CD14-positive monocyte (primary cell): ENCODE data around the gene PAOX. TPM values are rescaled to one million over a fixed set of nuclear protein-coding genes. Genes with fewer than 3 reads are reported as not detected.

Source experiments
- DNase-seq, 3 donors: peaks; one replicate each; pipeline ENCODE4 v3.0.0-alpha.2; 2011 to 2022
- H2AFZ ChIP-seq: 2 replicates; pipeline ENCODE4 v1.6.0; 2012; ENCODE audit warnings: mild to moderate bottlenecking, low read depth, low read length, inconsistent platforms; ENCODE audit not compliant: insufficient read depth, poor library complexity, severe bottlenecking
- H3K27ac ChIP-seq, 2 donors: 1 replicate in 1 of 2; 2 replicates in 1 of 2; pipeline ENCODE4 v1.5.1; 2012 to 2013; ENCODE audit warnings: low read length in 2 of 2, control low read depth in 1 of 2, inconsistent platforms in 1 of 2, low read depth in 1 of 2, mild to moderate bottlenecking in 1 of 2
- H3K27me3 ChIP-seq, 2 donors: one replicate each; pipeline versions ENCODE4 v1.6.0 to v1.6.1; 2011 to 2013; ENCODE audit warnings: low read length in 2 of 2; ENCODE audit not compliant: control insufficient read depth in 2 of 2, insufficient read depth in 2 of 2
- H3K36me3 ChIP-seq, 2 donors: replicated peaks in 1 of 2; 1 replicate in 1 of 2; 2 replicates in 1 of 2; pipeline versions ENCODE4 v1.5.1 to v1.6.1; 2012 to 2013; ENCODE audit warnings: low read length in 2 of 2, control low read depth in 1 of 2, inconsistent platforms in 1 of 2, mild to moderate bottlenecking in 1 of 2; ENCODE audit not compliant: insufficient read depth in 2 of 2, control insufficient read depth in 1 of 2
- H3K4me1 ChIP-seq, 2 donors: 1 replicate in 1 of 2; 2 replicates in 1 of 2; pipeline versions ENCODE4 v1.5.1 to v1.6.1; 2012 to 2013; ENCODE audit warnings: low read length in 2 of 2, control low read depth in 1 of 2, inconsistent platforms in 1 of 2, mild to moderate bottlenecking in 1 of 2, moderate library complexity in 1 of 2; ENCODE audit not compliant: insufficient read depth in 2 of 2, control insufficient read depth in 1 of 2
- H3K4me2 ChIP-seq: replicated peaks from 2 replicates; pipeline ENCODE3; 2012; ENCODE audit warnings: low read length, moderate library complexity, mild to moderate bottlenecking; ENCODE audit not compliant: poor library complexity, severe bottlenecking; ENCODE audit errors: extremely low read depth
- H3K4me3 ChIP-seq, 3 experiments: fragments of 200-600 bp in 1 of 3; sonication (generic) in 1 of 3; replicated peaks in 1 of 3; 1 replicate in 2 of 3; 2 replicates in 1 of 3; pipeline ENCODE4 v1.5.1; 2011 to 2013; ENCODE audit warnings: low read length in 3 of 3, mild to moderate bottlenecking in 3 of 3, control low read depth in 2 of 3, low read depth in 2 of 3, inconsistent platforms in 1 of 3, moderate library complexity in 1 of 3
- H3K79me2 ChIP-seq: 2 replicates; pipeline ENCODE4 v1.6.0; 2012; ENCODE audit warnings: mild to moderate bottlenecking, control low read depth, inconsistent platforms, low read length, moderate library complexity; ENCODE audit not compliant: insufficient read depth
- H3K9ac ChIP-seq: 2 replicates; pipeline ENCODE4 v1.6.0; 2017; ENCODE audit warnings: low read length, mild to moderate bottlenecking; ENCODE audit not compliant: insufficient read depth, poor library complexity, severe bottlenecking
- H3K9me3 ChIP-seq, 2 donors: replicated peaks in 1 of 2; 1 replicate in 1 of 2; 2 replicates in 1 of 2; pipeline versions ENCODE4 v1.5.1 to v1.6.1; 2012 to 2013; ENCODE audit warnings: low read length in 2 of 2, control low read depth in 1 of 2; ENCODE audit not compliant: control insufficient read depth in 1 of 2, insufficient read depth in 1 of 2
- H4K20me1 ChIP-seq: 2 replicates; pipeline ENCODE4 v1.6.0; 2012; ENCODE audit warnings: mild to moderate bottlenecking, low read length, control low read depth, moderate library complexity; ENCODE audit not compliant: insufficient read depth
- H3K27ac Mint-ChIP-seq, 7 donors: one replicate each; pipeline ENCODE4 v1.8.0; 2020; ENCODE audit warnings: mild to moderate bottlenecking in 7 of 7, mixed read lengths in 7 of 7, moderate library complexity in 6 of 7, inconsistent platforms in 2 of 7
- H3K27me3 Mint-ChIP-seq, 3 donors: one replicate each; pipeline ENCODE4 v1.8.0; 2021 to 2022; ENCODE audit warnings: low read depth in 3 of 3, mild to moderate bottlenecking in 3 of 3, mixed read lengths in 3 of 3, moderate library complexity in 3 of 3, inconsistent platforms in 1 of 3
- H3K36me3 Mint-ChIP-seq, 2 donors: one replicate each; pipeline ENCODE4 v1.8.0; 2020; ENCODE audit warnings: mixed read lengths in 2 of 2, inconsistent platforms in 1 of 2, mild to moderate bottlenecking in 1 of 2
- H3K4me1 Mint-ChIP-seq: one replicate; pipeline ENCODE4 v1.8.0; 2020; ENCODE audit warnings: mild to moderate bottlenecking, mixed read lengths
- H3K4me3 Mint-ChIP-seq, 2 donors: one replicate each; pipeline ENCODE4 v1.8.0; 2020; ENCODE audit warnings: mild to moderate bottlenecking in 2 of 2, mixed read lengths in 2 of 2, moderate library complexity in 1 of 2
- H3K9me3 Mint-ChIP-seq, 7 donors: one replicate each; pipeline ENCODE4 v1.8.0; 2020 to 2022; ENCODE audit warnings: mixed read lengths in 7 of 7, mild to moderate bottlenecking in 6 of 7, moderate library complexity in 6 of 7, inconsistent platforms in 2 of 7
- CTCF ChIP-seq: fragments of 200-600 bp; IDR thresholded peaks from one replicate; pipeline ENCODE4 v1.8.0; 2022; ENCODE audit warnings: antibody characterized with exemption, mild to moderate bottlenecking
- WGBS: methylation state at CpG from one replicate; pipeline ENCODE4 v1.1.5; 2013; ENCODE audit warnings: missing lambda C conversion rate; ENCODE audit not compliant: insufficient coverage; 5-methylcytosine and 5-hydroxymethylcytosine counted together
- intact Hi-C, 2 donors: fragments of 100-400 bp; cut with micrococcal nuclease; formaldehyde crosslinking; loops; one replicate each; pipeline versions ENCODE4 v1.15.0 to v1.15.1; 2023
- polyA plus RNA-seq, 3 donors: library from polyadenylated mRNA; depleted of rRNA in 1 of 3; unstranded in 2 of 3; stranded (reverse) in 1 of 3; fragments of 300-500 nt in 2 of 3; fragments of >200 nt in 1 of 3; fragmentation: Illumina TruSeq in 2 of 3; gene quantifications; 1 replicate in 2 of 3; 2 replicates in 1 of 3; pipeline ENCODE4 v1.2.3, GENCODE V29; 2012 to 2021

Gene PAOX
- polyA plus RNA-seq, 3 donors = 3.9 to 9.5 (median 9.3) TPM

GRCh38 chr10:133343558-133343957 lies 35.5 kb upstream of the PAOX start:
- H3K27me3 Mint-ChIP-seq = peaks cover 26 to 48% (median 33%) of the 10 kb centered on the region in 3 donors
- DNase-seq = no peak

GRCh38 chr10:133344236-133344635 lies 34.8 kb upstream of the PAOX start:
- H4K20me1 ChIP-seq = no peaks in the 10 kb centered on the region
- no peak for DNase-seq
- peaks cover 0 to 3% of the 10 kb centered on the region in 2 donors for H3K9me3 ChIP-seq
- H3K4me3 ChIP-seq = no peak overlapping the region
- H3K4me2 ChIP-seq = no peak overlapping the region
- Mint-ChIP-seq H3K27me3 (peaks cover 29 to 48% (median 33%) of the 10 kb centered on the region in 3 donors), H3K27ac (no peak overlapping the region), H3K36me3 (no peaks in the 10 kb centered on the region), H3K9me3 (peaks cover 0 to 5% (median 2%) of the 10 kb centered on the region in 7 donors), H3K4me1 (no peaks in the 10 kb centered on the region), H3K4me3 (no peak overlapping the region)
- intact Hi-C loops = no loop called here
- no peak overlapping the region for H3K27ac ChIP-seq
- WGBS = 82% methylated on average over 4 of the region's 5 CpGs
- H3K9ac ChIP-seq = no peak overlapping the region
- H2AFZ ChIP-seq = no peak overlapping the region
- no peaks in the 10 kb centered on the region for H3K36me3 ChIP-seq
- no peaks in the 10 kb centered on the region for H3K4me1 ChIP-seq
- TF ChIP-seq CTCF = no peak
- peaks cover 0 to 23% of the 10 kb centered on the region in 2 donors for H3K27me3 ChIP-seq
- no peaks in the 10 kb centered on the region for H3K79me2 ChIP-seq

More at GRCh38 chr10:133343558-133343957, 35.5 kb upstream of the PAOX start:
- Mint-ChIP-seq H3K9me3 (peaks cover 0 to 5% (median 2%) of the 10 kb centered on the region in 7 donors), H3K27ac (no peak overlapping the region), H3K4me1 (no peaks in the 10 kb centered on the region), H3K36me3 (no peaks in the 10 kb centered on the region), H3K4me3 (no peak overlapping the region)
- 60% methylated on average over 7 of the region's 9 CpGs for WGBS
- no peaks in the 10 kb centered on the region for H3K4me1 ChIP-seq
- H3K27me3 ChIP-seq = peaks cover 0 to 23% of the 10 kb centered on the region in 2 donors
- no peak overlapping the region for H3K4me2 ChIP-seq
- H3K9ac ChIP-seq = no peak overlapping the region
- no peak overlapping the region for H2AFZ ChIP-seq
- intact Hi-C loops = no loop called here
- no peaks in the 10 kb centered on the region for H4K20me1 ChIP-seq
- H3K4me3 ChIP-seq = no peak overlapping the region
- no peaks in the 10 kb centered on the region for H3K36me3 ChIP-seq
- no peaks in the 10 kb centered on the region for H3K79me2 ChIP-seq
- peaks cover 0 to 3% of the 10 kb centered on the region in 2 donors for H3K9me3 ChIP-seq
- H3K27ac ChIP-seq = no peak overlapping the region
- no peak for TF ChIP-seq CTCF
